K562 (cell line): ENCODE results near the gene RIPK3. TPM values are rescaled to one million over a fixed set of nuclear protein-coding genes. Genes with fewer than 3 reads are reported as not detected.

Source experiments
- ATAC-seq: fragments of 200-7000 bp; cut with Tn5 transposase; 3 replicates; pipeline ENCODE4 v1.9.1; 2020; ENCODE audit warnings: moderate library complexity
- BruUV-seq: library from RNA; stranded (reverse); fragments of 400-500 nt; replicated peaks from 2 replicates; lab custom pipeline; 2021; lab: Mats Ljungman, UMichigan
- CTCF ChIA-PET: fragments of 300-600 bp; formaldehyde crosslinking; extraction: SDS; loops from one replicate; lab custom pipeline; 2021; ENCODE audit warnings: low intra/inter-chr PET ratio; lab: Yijun Ruan, JAX
- POLR2A ChIA-PET: fragments of 300-600, 350-650 bp; sonication (Branson Sonifier 250); formaldehyde crosslinking; extraction: SDS; loops from one replicate; lab custom pipeline; 2021; ENCODE audit warnings: antibody characterized with exemption, inconsistent platforms; lab: Yijun Ruan, JAX
- DNase-seq, 4 experiments: peaks; one replicate each; pipeline versions ENCODE4 v3.0.0 to v3.0.0-alpha.2; 2011 to 2018; ENCODE audit warnings: low spot score in 3 of 4, mixed read lengths in 3 of 4; ENCODE audit errors: extremely low read depth in 1 of 4
- FAIRE-seq: peaks from 2 replicates; lab custom pipeline; 2011; peaks lifted over from hg19 to GRCh38; lab: Jason Lieb, UNC
- H2AFZ ChIP-seq: 2 replicates; pipeline ENCODE4 v1.6.0; 2011; ENCODE audit warnings: low read depth, low read length, control low read depth, inconsistent platforms
- H3K27ac ChIP-seq: fragments of 200-600 bp; 3 replicates; pipeline ENCODE4 v1.8.0; 2011; ENCODE audit warnings: low read depth, mild to moderate bottlenecking, control low read depth, inconsistent platforms, low read length, moderate library complexity, mixed read lengths; ENCODE audit errors: extremely low read depth
- H3K27me3 ChIP-seq, 2 experiments: fragments of 300-600 bp in 1 of 2; 2 replicates in 1 of 2; 3 replicates in 1 of 2; pipeline versions ENCODE4 v1.6.0 to v1.8.0; 2011; ENCODE audit warnings: inconsistent platforms in 2 of 2, low read length in 2 of 2, mild to moderate bottlenecking in 1 of 2, mixed read lengths in 1 of 2, moderate library complexity in 1 of 2; ENCODE audit not compliant: control insufficient read depth in 2 of 2, insufficient read depth in 2 of 2
- H3K36me3 ChIP-seq: fragments of 300-600 bp; 3 replicates; pipeline ENCODE4 v1.8.0; 2011; ENCODE audit warnings: mild to moderate bottlenecking, low read length, inconsistent platforms; ENCODE audit not compliant: control insufficient read depth, insufficient read depth
- H3K4me1 ChIP-seq, 2 experiments: fragments of 200-600 bp in 1 of 2; replicated peaks in 1 of 2; 2 replicates in 1 of 2; 3 replicates in 1 of 2; pipeline versions ENCODE4 v1.5.1 to v1.8.0; 2011; ENCODE audit warnings: inconsistent platforms in 2 of 2, low read length in 2 of 2, mild to moderate bottlenecking in 1 of 2, mixed read lengths in 1 of 2, moderate library complexity in 1 of 2; ENCODE audit not compliant: control insufficient read depth in 2 of 2, insufficient read depth in 2 of 2
- H3K4me2 ChIP-seq: 2 replicates; pipeline ENCODE4 v1.6.1; 2011; ENCODE audit warnings: low read length, control low read depth, inconsistent platforms, mixed read lengths; ENCODE audit not compliant: insufficient read depth
- H3K4me3 ChIP-seq: fragments of 200-600 bp; sonication (generic), shearing (Covaris generic); 2 replicates; pipeline ENCODE4 v1.5.1; 2016; ENCODE audit warnings: control low read depth, inconsistent platforms
- H3K79me2 ChIP-seq: fragments of 200-600 bp; 3 replicates; pipeline ENCODE4 v1.8.0; 2011; ENCODE audit warnings: low read length, inconsistent platforms; ENCODE audit not compliant: control insufficient read depth, insufficient read depth
- H3K9ac ChIP-seq, 2 experiments: 2 replicates each; pipeline versions ENCODE4 v1.6.0 to v1.6.1; 2011; ENCODE audit warnings: low read depth in 2 of 2, low read length in 2 of 2, control low read depth in 1 of 2, inconsistent platforms in 1 of 2, mild to moderate bottlenecking in 1 of 2, mixed read lengths in 1 of 2; ENCODE audit not compliant: insufficient read depth in 1 of 2
- H3K9me1 ChIP-seq: one replicate; pipeline ENCODE4 v1.6.0; 2011; ENCODE audit warnings: inconsistent platforms, mild to moderate bottlenecking, low read length, moderate library complexity; ENCODE audit not compliant: control insufficient read depth, insufficient read depth
- H3K9me3 ChIP-seq: replicated peaks from 2 replicates; pipeline ENCODE4 v1.5.1; 2011; ENCODE audit warnings: low read depth, low read length, inconsistent platforms; ENCODE audit not compliant: control insufficient read depth, insufficient read depth
- H4K20me1 ChIP-seq: replicated peaks from 2 replicates; pipeline ENCODE4 v1.6.1; 2011; ENCODE audit warnings: low read length, inconsistent platforms, mixed read lengths; ENCODE audit not compliant: control insufficient read depth, insufficient read depth
- EHMT2 ChIP-seq: fragments of 450-650 bp; IDR thresholded peaks from 2 replicates; pipeline ENCODE4 v1.6.1; 2018; ENCODE audit warnings: antibody characterized with exemption
- HMGN3 ChIP-seq: IDR thresholded peaks from 2 replicates; pipeline ENCODE4 v1.6.1; 2011; ENCODE audit warnings: borderline replicate concordance, low read depth, mild to moderate bottlenecking, mixed read lengths, low read length; ENCODE audit not compliant: insufficient read length; ENCODE audit errors: extremely low read depth
- ZKSCAN1 ChIP-seq: fragments of 150-350 bp; IDR thresholded peaks from 2 replicates; pipeline ENCODE4 v1.6.1; 2016; ENCODE audit warnings: low read depth, low read length
- ZNF224 ChIP-seq: sonication (generic); formaldehyde crosslinking; IDR thresholded peaks from 2 replicates; pipeline ENCODE4 v1.8.0; 2022; ENCODE audit warnings: mild to moderate bottlenecking, missing genetic modification reagents
- ZNF232 ChIP-seq: sonication (generic); formaldehyde crosslinking; IDR thresholded peaks from 2 replicates; pipeline ENCODE4 v1.8.0; 2022; ENCODE audit warnings: mild to moderate bottlenecking, missing genetic modification reagents
- WGBS: fragments of 100-300 bp; shearing (Covaris generic); methylation state at CpG from one replicate; pipeline ENCODE4 v1.1.6; 2016; ENCODE audit warnings: low coverage, mixed read lengths; ENCODE audit not compliant: insufficient coverage; ENCODE audit errors: missing lambda C conversion rate; 5-methylcytosine and 5-hydroxymethylcytosine counted together
- in situ Hi-C: fragments of 300-500 bp; cut with MboI; formaldehyde crosslinking; loops from 4 replicates; pipeline ENCODE4 v1.15.0; 2018; ENCODE audit warnings: inconsistent platforms, mixed read lengths
- intact Hi-C: fragments of 100-400 bp; cut with micrococcal nuclease; formaldehyde crosslinking; loops from 2 replicates; pipeline ENCODE4 v1.14.2; 2022
- polyA plus RNA-seq, 8 experiments: library from polyadenylated mRNA; depleted of rRNA in 4 of 8; stranded (reverse) in 5 of 8; unstranded in 3 of 8; fragments of >200 nt; fragmentation: Nextera tagmentation in 2 of 8; fragmentation: Illumina TruSeq in 1 of 8; extraction: Ambion mirVana in 2 of 8; extraction: Trizol in 1 of 8; gene quantifications; 2 replicates each; pipeline versions ENCODE4 v1.2.1 to v1.2.3, GENCODE V29; 2011 to 2014; ENCODE audit warnings: inconsistent platforms in 1 of 8, missing spikeins in 1 of 8
- total RNA-seq, 7 experiments: library from RNA; depleted of rRNA in 6 of 7; stranded (reverse); fragments of >200 nt in 6 of 7; fragmentation: Illumina TruSeq in 2 of 7; extraction: Trizol in 2 of 7; gene quantifications; 2 replicates each; pipeline versions ENCODE4 v1.2.1 to v1.2.3, GENCODE V29; 2011 to 2021; ENCODE audit warnings: low replicate concordance in 1 of 7
- TF ChIP-seq, protein P1 (sequence below), 3 experiments: IDR thresholded peaks in 2 of 3; conservative IDR thresholded peaks in 1 of 3; 2 replicates each; pipeline ENCODE4 v1.5.1; 2011 to 2012; ENCODE audit warnings: low read length in 3 of 3, mild to moderate bottlenecking in 3 of 3, control low read depth in 2 of 3, improper control_type of control experiment in 1 of 3, inconsistent platforms in 1 of 3, low read depth in 1 of 3, mixed read lengths in 1 of 3, moderate library complexity in 1 of 3; ENCODE audit not compliant: insufficient read depth in 2 of 3
- TF ChIP-seq, protein P2 (sequence below): fragments of 250-450 bp; sonication (Bioruptor Pico); IDR thresholded peaks from 2 replicates; pipeline ENCODE4 v1.9.0; 2021; ENCODE audit warnings: mild to moderate bottlenecking
- TF ChIP-seq, protein P3 (sequence below): fragments of 250-450 bp; sonication (Bioruptor Pico); IDR thresholded peaks from 2 replicates; pipeline ENCODE4 v1.8.0; 2021; ENCODE audit warnings: borderline replicate concordance, mild to moderate bottlenecking, moderate library complexity; ENCODE audit not compliant: poor library complexity, severe bottlenecking
- TF ChIP-seq, protein P4 (sequence below): fragments of 450-650 bp; IDR thresholded peaks from 2 replicates; pipeline ENCODE4 v1.6.1; 2016; ENCODE audit warnings: low read depth, mild to moderate bottlenecking, moderate library complexity

Gene RIPK3
- total and polyA plus RNA-seq, 9 of the 15 experiments (the other 6 are each of a cell fraction or from before 2014, with no cell fraction given): 0.03 to 0.43 (median 0.28) TPM; not detected in 3

DNA sequence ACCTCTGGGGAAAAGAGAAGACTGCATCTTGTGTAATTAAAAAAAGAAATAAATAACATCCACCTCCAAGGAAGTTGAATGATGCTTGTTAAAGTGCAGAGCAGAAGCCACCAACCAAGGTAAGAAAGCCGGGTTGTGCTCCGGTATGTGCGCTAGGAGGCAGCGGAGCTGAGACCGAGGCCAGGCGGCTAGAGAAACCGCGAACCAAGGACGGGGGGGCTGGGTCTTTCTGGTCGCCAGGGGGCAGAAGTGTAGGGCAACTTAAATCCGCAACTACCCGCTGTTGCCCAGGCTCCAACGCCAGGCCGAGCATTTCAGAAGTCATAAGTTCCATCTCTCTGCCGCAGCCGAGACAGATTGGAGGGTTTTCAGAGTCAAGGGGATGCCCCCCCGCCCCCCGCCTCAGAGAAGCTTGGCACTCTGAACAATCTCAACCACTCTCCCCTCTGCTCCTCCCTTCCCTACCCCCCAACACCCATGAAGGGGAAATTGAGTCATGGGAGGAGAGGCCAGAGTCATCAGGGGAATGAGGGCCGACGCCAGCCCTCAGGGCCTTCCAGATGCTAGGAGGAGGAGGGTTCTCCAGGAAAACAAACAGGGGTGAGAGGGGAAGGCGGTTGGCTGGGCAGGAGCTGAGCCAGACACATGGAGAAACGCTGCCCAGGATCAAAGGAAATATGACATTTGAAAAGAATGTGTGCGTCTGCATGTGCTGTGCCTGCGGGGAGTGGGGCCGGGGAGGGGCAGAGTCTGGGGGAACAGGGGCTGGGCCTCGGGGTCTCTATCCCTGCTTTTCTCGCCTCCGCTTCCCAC lies 26.0 kb upstream of the RIPK3 start (continued):
- TF ChIP-seq, protein P1, sequence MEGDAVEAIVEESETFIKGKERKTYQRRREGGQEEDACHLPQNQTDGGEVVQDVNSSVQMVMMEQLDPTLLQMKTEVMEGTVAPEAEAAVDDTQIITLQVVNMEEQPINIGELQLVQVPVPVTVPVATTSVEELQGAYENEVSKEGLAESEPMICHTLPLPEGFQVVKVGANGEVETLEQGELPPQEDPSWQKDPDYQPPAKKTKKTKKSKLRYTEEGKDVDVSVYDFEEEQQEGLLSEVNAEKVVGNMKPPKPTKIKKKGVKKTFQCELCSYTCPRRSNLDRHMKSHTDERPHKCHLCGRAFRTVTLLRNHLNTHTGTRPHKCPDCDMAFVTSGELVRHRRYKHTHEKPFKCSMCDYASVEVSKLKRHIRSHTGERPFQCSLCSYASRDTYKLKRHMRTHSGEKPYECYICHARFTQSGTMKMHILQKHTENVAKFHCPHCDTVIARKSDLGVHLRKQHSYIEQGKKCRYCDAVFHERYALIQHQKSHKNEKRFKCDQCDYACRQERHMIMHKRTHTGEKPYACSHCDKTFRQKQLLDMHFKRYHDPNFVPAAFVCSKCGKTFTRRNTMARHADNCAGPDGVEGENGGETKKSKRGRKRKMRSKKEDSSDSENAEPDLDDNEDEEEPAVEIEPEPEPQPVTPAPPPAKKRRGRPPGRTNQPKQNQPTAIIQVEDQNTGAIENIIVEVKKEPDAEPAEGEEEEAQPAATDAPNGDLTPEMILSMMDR (IDR thresholded peaks at IDR 0.05 in 2 of 3, conservative IDR thresholded peaks at IDR 0.05 in 1 of 3; ENCODE audit: insufficient read depth in 2 of 3, low read depth in 1 of 3, low read length in 3 of 3): peak in 2 of 3 experiments; percentile 16 to 40; a peak in 4 of 6 replicates

DNA sequence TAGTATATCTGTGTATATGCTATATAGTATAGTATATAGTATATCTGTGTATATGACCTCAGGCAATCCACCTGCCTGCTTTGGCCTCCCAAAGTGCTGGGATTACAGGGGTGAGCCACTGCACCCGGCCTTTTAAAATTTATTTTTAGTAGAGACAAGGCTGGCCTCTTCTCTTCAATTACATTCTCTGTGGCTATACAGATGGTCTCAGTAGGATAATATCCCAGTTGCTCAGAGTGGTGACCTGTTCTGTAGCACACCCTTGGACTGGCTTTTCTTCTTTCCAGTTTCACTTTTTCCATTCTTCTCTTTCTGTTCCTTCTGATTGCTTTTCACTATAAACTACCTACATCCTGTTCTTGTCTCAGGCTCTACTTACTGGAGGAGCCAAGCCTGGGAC lies 25.1 kb upstream of the RIPK3 start:
- Histone ChIP-seq H3K9me1 (no peaks in the 10 kb centered on the region), H3K79me2 (no peaks in the 10 kb centered on the region), H3K27ac (no peak overlapping the region), H3K27me3 (no peaks in the 10 kb centered on the region), H3K9me3 (no peaks in the 10 kb centered on the region), H4K20me1 (no peaks in the 10 kb centered on the region), H3K4me1 (peaks cover 12 to 39% of the 10 kb centered on the region in 2 experiments; a peak in 4 of 5 replicates), H3K9ac (no peak overlapping the region), H2AFZ (no peak overlapping the region), H3K36me3 (no peaks in the 10 kb centered on the region), H3K4me3 (no peak overlapping the region), H3K4me2 (no peak overlapping the region)
- in situ Hi-C loops: no loop called here
- FAIRE-seq: no peak
- DNase-seq: no peak
- WGBS: 50% methylated on average over 1 of the region's 1 CpG
- ATAC-seq: no peak
- intact Hi-C loops: loop anchor here (5.0 kb wide), 1 partner anchor 33 kb away; no protein-coding TSS in a partner anchor
- BruUV-seq: no TSS peak
- CTCF ChIA-PET: no interaction called here
- TF ChIP-seq HMGN3 (no peak), EHMT2 (no peak), ZKSCAN1 (no peak), ZNF232 (CRISPR knock-in tag) (no peak), ZNF224 (CRISPR knock-in tag) (no peak)
- TF ChIP-seq, protein P2, sequence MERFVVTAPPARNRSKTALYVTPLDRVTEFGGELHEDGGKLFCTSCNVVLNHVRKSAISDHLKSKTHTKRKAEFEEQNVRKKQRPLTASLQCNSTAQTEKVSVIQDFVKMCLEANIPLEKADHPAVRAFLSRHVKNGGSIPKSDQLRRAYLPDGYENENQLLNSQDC (CRISPR knock-in tag): no peak
- TF ChIP-seq, protein P3, sequence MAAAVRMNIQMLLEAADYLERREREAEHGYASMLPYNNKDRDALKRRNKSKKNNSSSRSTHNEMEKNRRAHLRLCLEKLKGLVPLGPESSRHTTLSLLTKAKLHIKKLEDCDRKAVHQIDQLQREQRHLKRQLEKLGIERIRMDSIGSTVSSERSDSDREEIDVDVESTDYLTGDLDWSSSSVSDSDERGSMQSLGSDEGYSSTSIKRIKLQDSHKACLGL (CRISPR knock-in tag): no peak
- TF ChIP-seq, protein P4, sequence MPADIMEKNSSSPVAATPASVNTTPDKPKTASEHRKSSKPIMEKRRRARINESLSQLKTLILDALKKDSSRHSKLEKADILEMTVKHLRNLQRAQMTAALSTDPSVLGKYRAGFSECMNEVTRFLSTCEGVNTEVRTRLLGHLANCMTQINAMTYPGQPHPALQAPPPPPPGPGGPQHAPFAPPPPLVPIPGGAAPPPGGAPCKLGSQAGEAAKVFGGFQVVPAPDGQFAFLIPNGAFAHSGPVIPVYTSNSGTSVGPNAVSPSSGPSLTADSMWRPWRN: no peak
- POLR2A ChIA-PET: no interaction called here
